WERI-Rb-1 (cell line): Measurements from ENCODE around the gene RABL6.

ENCODE experiments used
- DNase-seq: peaks from one replicate; pipeline ENCODE4 v3.0.0-alpha.2; 2020
- H3K27ac ChIP-seq: fragments of 250-450 bp; sonication (Bioruptor Pico); 2 replicates; pipeline ENCODE4 v1.5.1; 2020; ENCODE audit warnings: mild to moderate bottlenecking, moderate library complexity
- H3K27me3 ChIP-seq: fragments of 250-450 bp; sonication (Bioruptor Pico); 2 replicates; pipeline ENCODE4 v1.5.1; 2021; ENCODE audit warnings: mild to moderate bottlenecking, low read depth, moderate library complexity; ENCODE audit not compliant: insufficient read depth, severe bottlenecking
- H3K36me3 ChIP-seq: fragments of 250-450 bp; sonication (Bioruptor Pico); 2 replicates; pipeline ENCODE4 v1.5.1; 2020; ENCODE audit warnings: mild to moderate bottlenecking, moderate library complexity
- H3K4me3 ChIP-seq: 2 replicates; pipeline ENCODE4 v1.5.1; 2011; ENCODE audit warnings: low read depth, mild to moderate bottlenecking, control low read depth, low read length
- H3K9me3 ChIP-seq: fragments of 250-450 bp; sonication (Bioruptor Pico); 2 replicates; pipeline ENCODE4 v1.5.1; 2021; ENCODE audit warnings: mild to moderate bottlenecking, moderate library complexity; ENCODE audit not compliant: severe bottlenecking
- CTCF ChIP-seq: IDR thresholded peaks from 2 replicates; pipeline ENCODE4 v1.5.1; 2011; ENCODE audit warnings: low read depth, mild to moderate bottlenecking, control low read depth, inconsistent platforms, low read length

RABL6 gene

GRCh38 chr9:136857581-136858412, 50.0 kb downstream of the RABL6 start:
- peaks cover 73% of the 10 kb centered on the region for H3K36me3 ChIP-seq
- no peak for DNase-seq

GRCh38 chr9:136858452-136858843, 50.7 kb downstream of the RABL6 start:
- DNase-seq: no peak
- Histone ChIP-seq H3K27ac (no peak overlapping the region), H3K4me3 (no peak overlapping the region), H3K9me3 (no peaks in the 10 kb centered on the region), H3K36me3 (peaks cover 79% of the 10 kb centered on the region), H3K27me3 (no peaks in the 10 kb centered on the region)
- no peak for TF ChIP-seq CTCF

More at GRCh38 chr9:136857581-136858412, 50.0 kb downstream of the RABL6 start:
- no peak for TF ChIP-seq CTCF
- no peaks in the 10 kb centered on the region for H3K9me3 ChIP-seq
- H3K27me3 ChIP-seq: no peaks in the 10 kb centered on the region
- H3K4me3 ChIP-seq: no peak overlapping the region
- H3K27ac ChIP-seq: no peak overlapping the region; the same call in 1 of the 2 replicates

GRCh38 chr9:136858844-136859757, 51.4 kb downstream of the RABL6 start:
- TF ChIP-seq CTCF: no peak
- Histone ChIP-seq H3K9me3 (no peaks in the 10 kb centered on the region), H3K27me3 (no peaks in the 10 kb centered on the region), H3K4me3 (no peak overlapping the region), H3K27ac (peak overlapping the region; percentile 29; the same call in 1 of the 2 replicates), H3K36me3 (peaks cover 86% of the 10 kb centered on the region)
- no peak for DNase-seq

GRCh38 chr9:136860529-136860928, 52.8 kb downstream of the RABL6 start:
- no peak for DNase-seq
- H3K9me3 ChIP-seq: no peaks in the 10 kb centered on the region
- peak overlapping the region; percentile 23; the same call in 1 of the 2 replicates for H3K27ac ChIP-seq
- no peak overlapping the region for H3K4me3 ChIP-seq
- no peak for TF ChIP-seq CTCF
- H3K36me3 ChIP-seq: peaks cover 87% of the 10 kb centered on the region
- no peaks in the 10 kb centered on the region for H3K27me3 ChIP-seq

GRCh38 chr9:136860933-136861873, 53.5 kb downstream of the RABL6 start:
- DNase-seq: no peak
- Histone ChIP-seq H3K4me3 (no peak overlapping the region), H3K27ac (no peak overlapping the region), H3K36me3 (peaks cover 87% of the 10 kb centered on the region), H3K27me3 (no peaks in the 10 kb centered on the region), H3K9me3 (no peaks in the 10 kb centered on the region)
- no peak for TF ChIP-seq CTCF
